H1 (cell line): ENCODE results near the gene VGLL3. TPM values are rescaled to one million over a fixed set of nuclear protein-coding genes. Genes with fewer than 3 reads are reported as not detected.
A peak's percentile ranks its signal among the peaks of the same experiment; 100 is the strongest.

Source experiments
- CTCF ChIA-PET: fragments of 300-600 bp; sonication (Branson Sonifier 250); formaldehyde crosslinking; loops from one replicate; lab custom pipeline; 2021; ENCODE audit not compliant: partially characterized antibody; lab: Charles Lee
- POLR2A ChIA-PET: fragments of 300-600 bp; sonication (Branson Sonifier 250); formaldehyde crosslinking; loops from one replicate; lab custom pipeline; 2021; ENCODE audit warnings: inconsistent platforms; ENCODE audit not compliant: partially characterized antibody; lab: Charles Lee
- DNase-seq, 2 experiments: peaks; one replicate each; pipeline versions ENCODE4 v3.0.0 to v3.0.0-alpha.2; 2010 to 2022; ENCODE audit warnings: low spot score in 2 of 2, low read depth in 1 of 2, mixed read lengths in 1 of 2
- FAIRE-seq: peaks from 2 replicates; lab custom pipeline; 2011; peaks lifted over from hg19 to GRCh38; lab: Jason Lieb, UNC
- H2AFZ ChIP-seq: 2 replicates; pipeline ENCODE4 v1.8.1; 2012; ENCODE audit warnings: low read length, inconsistent platforms
- H2AK5ac ChIP-seq: 2 replicates; pipeline ENCODE4 v1.6.1; 2013; ENCODE audit warnings: low read depth, low read length
- H2BK120ac ChIP-seq: replicated peaks from 2 replicates; pipeline ENCODE3; 2013; ENCODE audit warnings: low read depth, low read length, inconsistent platforms
- H2BK12ac ChIP-seq: 2 replicates; pipeline ENCODE4 v1.6.1; 2013; ENCODE audit warnings: low read depth, low read length
- H2BK15ac ChIP-seq: 2 replicates; pipeline ENCODE4 v1.6.1; 2013; ENCODE audit warnings: low read length
- H2BK20ac ChIP-seq: 2 replicates; pipeline ENCODE4 v1.6.1; 2013; ENCODE audit warnings: low read length
- H2BK5ac ChIP-seq: 2 replicates; pipeline ENCODE4 v1.6.1; 2013; ENCODE audit warnings: low read depth, low read length
- H3K14ac ChIP-seq: 2 replicates; pipeline ENCODE4 v1.6.1; 2013; ENCODE audit warnings: inconsistent platforms; ENCODE audit not compliant: insufficient read length
- H3K18ac ChIP-seq: 2 replicates; pipeline ENCODE4 v1.6.1; 2013; ENCODE audit warnings: low read length; ENCODE audit errors: extremely low read depth
- H3K23ac ChIP-seq: 2 replicates; pipeline ENCODE4 v1.6.1; 2013; ENCODE audit warnings: inconsistent platforms; ENCODE audit not compliant: insufficient read length
- H3K23me2 ChIP-seq: 2 replicates; pipeline ENCODE4 v1.6.1; 2013; ENCODE audit warnings: low read depth, low read length
- H3K27ac ChIP-seq: 2 replicates; pipeline ENCODE4 v1.6.1; 2011; ENCODE audit warnings: low read depth, low read length, inconsistent platforms
- H3K27me3 ChIP-seq, 4 experiments: replicated peaks in 1 of 4; 1 replicate in 1 of 4; 2 replicates in 3 of 4; pipeline versions ENCODE4 v1.6.1 to v1.8.1; 2011 to 2013; ENCODE audit warnings: low read length in 3 of 4, mild to moderate bottlenecking in 3 of 4, inconsistent platforms in 2 of 4, mixed read lengths in 2 of 4, moderate library complexity in 1 of 4; ENCODE audit not compliant: control insufficient read depth in 3 of 4, insufficient read depth in 3 of 4; ENCODE audit errors: extremely low read depth in 1 of 4
- H3K36me3 ChIP-seq, 4 experiments: 2 replicates each; pipeline versions ENCODE4 v1.6.1 to v1.8.1; 2011 to 2013; ENCODE audit warnings: mild to moderate bottlenecking in 4 of 4, low read length in 3 of 4, moderate library complexity in 2 of 4, control low read depth in 1 of 4, inconsistent platforms in 1 of 4; ENCODE audit not compliant: insufficient read depth in 4 of 4, control insufficient read depth in 2 of 4
- H3K4ac ChIP-seq: replicated peaks from 2 replicates; pipeline ENCODE3; 2013; ENCODE audit warnings: low read length, low read depth, mixed read lengths, inconsistent platforms; ENCODE audit not compliant: insufficient read length
- H3K4me1 ChIP-seq, 4 experiments: replicated peaks in 1 of 4; 1 replicate in 1 of 4; 2 replicates in 3 of 4; pipeline versions ENCODE4 v1.6.1 to v1.8.1; 2011 to 2013; ENCODE audit warnings: low read length in 3 of 4, inconsistent platforms in 2 of 4, mixed read lengths in 1 of 4; ENCODE audit not compliant: insufficient read depth in 4 of 4, control insufficient read depth in 3 of 4
- H3K4me2 ChIP-seq, 2 experiments: 2 replicates each; pipeline versions ENCODE4 v1.6.1 to v1.8.1; 2011 to 2013; ENCODE audit warnings: low read depth in 2 of 2, low read length in 2 of 2, control low read depth in 1 of 2, inconsistent platforms in 1 of 2, mild to moderate bottlenecking in 1 of 2; ENCODE audit not compliant: insufficient read depth in 1 of 2
- H3K4me3 ChIP-seq, 4 experiments: fragments of 200-600, 300-600 bp in 1 of 4; sonication (generic), shearing (Covaris generic), sonication (Bioruptor Twin) in 1 of 4; 2 replicates each; pipeline versions ENCODE4 v1.5.1 to v1.8.1; 2011 to 2016; ENCODE audit warnings: low read length in 4 of 4, low read depth in 3 of 4, control low read depth in 2 of 4, inconsistent platforms in 2 of 4, mild to moderate bottlenecking in 2 of 4, mixed read lengths in 1 of 4, moderate library complexity in 1 of 4; ENCODE audit not compliant: insufficient read depth in 2 of 4; ENCODE audit errors: extremely low read depth in 1 of 4
- H3K56ac ChIP-seq: replicated peaks from 2 replicates; pipeline ENCODE3; 2013; ENCODE audit warnings: low read depth, mild to moderate bottlenecking, mixed read lengths, low read length, inconsistent platforms; ENCODE audit not compliant: insufficient read length
- H3K79me1 ChIP-seq: 2 replicates; pipeline ENCODE4 v1.6.1; 2013; ENCODE audit warnings: low read depth, low read length, control low read depth
- H3K79me2 ChIP-seq, 2 experiments: 2 replicates each; pipeline versions ENCODE4 v1.6.1 to v1.8.1; 2012 to 2013; ENCODE audit warnings: low read length in 2 of 2, mild to moderate bottlenecking in 2 of 2, inconsistent platforms in 1 of 2; ENCODE audit not compliant: insufficient read depth in 2 of 2, control insufficient read depth in 1 of 2
- H3K9ac ChIP-seq, 4 experiments: replicated peaks in 1 of 4; 1 replicate in 1 of 4; 2 replicates in 3 of 4; pipeline versions ENCODE4 v1.6.1 to v1.8.1; 2011 to 2013; ENCODE audit warnings: low read depth in 3 of 4, low read length in 3 of 4, control low read depth in 2 of 4, mild to moderate bottlenecking in 2 of 4, moderate library complexity in 2 of 4, inconsistent platforms in 1 of 4; ENCODE audit errors: extremely low read depth in 1 of 4
- H3K9me3 ChIP-seq, 2 experiments: 2 replicates each; pipeline versions ENCODE4 v1.6.1 to v1.8.1; 2012 to 2013; ENCODE audit warnings: mild to moderate bottlenecking in 2 of 2, moderate library complexity in 2 of 2, control low read depth in 1 of 2, inconsistent platforms in 1 of 2, low read depth in 1 of 2, low read length in 1 of 2, mixed read lengths in 1 of 2; ENCODE audit not compliant: insufficient read depth in 2 of 2
- H4K20me1 ChIP-seq, 2 experiments: replicated peaks in 1 of 2; 2 replicates each; pipeline versions ENCODE3 to v1.8.1; 2011 to 2013; ENCODE audit warnings: inconsistent platforms in 2 of 2, low read length in 2 of 2, mild to moderate bottlenecking in 1 of 2; ENCODE audit not compliant: insufficient read depth in 2 of 2, control insufficient read depth in 1 of 2
- H4K5ac ChIP-seq: 2 replicates; pipeline ENCODE4 v1.6.1; 2013; ENCODE audit warnings: low read length, low read depth, mixed read lengths, inconsistent platforms; ENCODE audit not compliant: insufficient read length
- H4K8ac ChIP-seq: 2 replicates; pipeline ENCODE4 v1.8.0; 2013; ENCODE audit warnings: mild to moderate bottlenecking, moderate library complexity, low read length, inconsistent platforms; ENCODE audit not compliant: insufficient read depth; ENCODE audit errors: extremely low read depth
- H4K91ac ChIP-seq: replicated peaks from 2 replicates; pipeline ENCODE3; 2013; ENCODE audit warnings: low read length, mixed read lengths, inconsistent platforms; ENCODE audit not compliant: insufficient read length
- CREB1 ChIP-seq: IDR thresholded peaks from 2 replicates; pipeline ENCODE4 v1.6.1; 2012; ENCODE audit warnings: inconsistent platforms
- GABPA ChIP-seq: IDR thresholded peaks from 2 replicates; pipeline ENCODE4 v1.6.1; 2011; ENCODE audit warnings: mild to moderate bottlenecking, low read length, moderate library complexity, borderline replicate concordance; ENCODE audit not compliant: insufficient read depth
- JUND ChIP-seq: IDR thresholded peaks from 2 replicates; pipeline ENCODE4 v1.6.1; 2011; ENCODE audit warnings: mild to moderate bottlenecking, improper control_type of control experiment, low read length
- SUZ12 ChIP-seq: fragments of 200-600 bp; sonication (generic); IDR thresholded peaks from 2 replicates; pipeline ENCODE4 v1.6.1; 2012; ENCODE audit warnings: mild to moderate bottlenecking, inconsistent platforms, low read length, moderate library complexity, mixed read lengths
- WGBS, 2 experiments: shearing (Covaris generic) in 1 of 2; methylation state at CpG; one replicate each; pipeline versions ENCODE4 v1.1.6 to v1.1.7; 2013 to 2015; ENCODE audit warnings: low lambda C conversion rate in 2 of 2, mixed read lengths in 2 of 2, inconsistent platforms in 1 of 2, low coverage in 1 of 2, missing lambda C conversion rate in 1 of 2; ENCODE audit not compliant: insufficient replicate concordance in 2 of 2, insufficient coverage in 1 of 2, insufficient read length in 1 of 2; ENCODE audit errors: extremely low coverage in 1 of 2, missing lambda C conversion rate in 1 of 2; 5-methylcytosine and 5-hydroxymethylcytosine counted together
- polyA plus RNA-seq, 7 experiments: library from polyadenylated mRNA; depleted of rRNA in 3 of 7; stranded (reverse) in 5 of 7; unstranded in 2 of 7; fragments of >200 nt in 5 of 7; fragments of 200-250 nt in 2 of 7; gene quantifications; 1 replicate in 5 of 7; 2 replicates in 1 of 7; 4 replicates in 1 of 7; pipeline versions ENCODE4 v1.2.1 to v1.2.3, GENCODE V29; 2011 to 2013; ENCODE audit warnings: missing spikeins in 2 of 7, mixed read lengths in 2 of 7
- total RNA-seq: library from RNA; stranded (reverse); fragmentation: NEBNext Ultra II Directional; extraction: Animal tissue kit (Norgen Biotek cat#: 25700); gene quantifications from 2 replicates; pipeline ENCODE4 v1.2.1, GENCODE V29; 2021

VGLL3 gene
- total and polyA plus RNA-seq, 2 of the 8 experiments (the other 6 are each of a cell fraction or from before 2014, with no cell fraction given): 13.4 to 24.2 TPM

DNA sequence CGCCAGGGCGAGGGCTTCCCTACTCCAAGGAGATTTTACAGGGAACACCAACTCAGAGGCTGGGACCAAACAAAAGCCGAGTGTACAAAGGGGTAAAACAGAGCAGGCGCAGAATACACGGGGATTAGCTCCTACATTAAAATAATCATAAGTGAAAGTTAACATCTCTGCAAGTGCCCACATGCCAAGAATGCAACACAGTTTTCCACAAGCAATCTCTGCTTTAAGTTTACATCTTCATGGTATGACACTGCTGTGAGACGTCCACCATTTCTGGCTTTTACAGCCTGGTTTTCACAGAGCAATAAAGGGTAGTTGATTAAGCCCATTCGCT lies 500 bp upstream of the VGLL3 start:
- 18% methylated on average over 7 of the region's 7 CpGs; no CpG with 5 or more reads in 1 of the 2 experiments for WGBS, 2 experiments

More for the DNA sequence above, 500 bp upstream of the VGLL3 start:
- Histone ChIP-seq H3K23ac (no peak overlapping the region), H2AK5ac (no peak overlapping the region; the same call in 1 of the 2 replicates), H3K79me2 (peaks cover 0 to 10% of the 10 kb centered on the region in 2 experiments; a peak in 2 of 4 replicates), H3K23me2 (peaks cover 10% of the 10 kb centered on the region), H2BK20ac (peak overlapping the region; percentile 88; the same call in 1 of the 2 replicates), H3K9ac (peak overlapping the region in 3 of 4 experiments; percentile 16 to 52 (median 45); a peak in 3 of 7 replicates), H3K14ac (peak overlapping the region; percentile 27), H3K56ac (no peak overlapping the region), H4K5ac (no peak overlapping the region), H4K20me1 (no peaks in the 10 kb centered on the region), H3K18ac (peak overlapping the region; percentile 38; the same call in 1 of the 2 replicates), H3K4me1 (peaks cover 0 to 6% (median 2%) of the 10 kb centered on the region in 4 experiments; a peak in 5 of 7 replicates), H3K4me2 (peak overlapping the region; percentile 88 to 96), H3K4ac (no peak overlapping the region), H4K91ac (no peak overlapping the region), H3K27me3 (peaks cover 0 to 8% (median 3%) of the 10 kb centered on the region in 4 experiments; a peak in 4 of 7 replicates), H2BK12ac (peak overlapping the region; percentile 78; the same call in 1 of the 2 replicates), H2BK120ac (peak overlapping the region; percentile 87), H2BK5ac (no peak overlapping the region; the same call in 1 of the 2 replicates), H3K27ac (no peak overlapping the region), H3K36me3 (no peaks in the 10 kb centered on the region), H4K8ac (peak overlapping the region; percentile 86; the same call in 1 of the 2 replicates), H3K4me3 (peak overlapping the region; percentile 70 to 80 (median 77)), H3K79me1 (no peaks in the 10 kb centered on the region; the same call in 1 of the 2 replicates), H3K9me3 (no peaks in the 10 kb centered on the region), H2AFZ (peak overlapping the region; percentile 79), H2BK15ac (no peak overlapping the region)
- FAIRE-seq (no peak), DNase-seq (no peak)
- CTCF ChIA-PET: interaction anchor here (0.7 to 1.3 kb wide), 2 partner anchors 21 to 92 kb away, joined by 3 to 4 read pairs; no protein-coding TSS in a partner anchor
- TF ChIP-seq JUND (no peak), CREB1 (no peak), GABPA (no peak), SUZ12 (no peak)
- POLR2A ChIA-PET: no interaction called here
